HG03064 (cell line): ENCODE measurements around the gene TLE5.
"Not testable (repeated sequence)": the region's sequence is repeated elsewhere in the genome, so short reads cannot be mapped to it uniquely, and the experiment has no call there.

ENCODE experiments used
- ATAC-seq: cut with Tn5 transposase; IDR thresholded peaks from one replicate; pipeline ENCODE4 v1.9.1; 2021; ENCODE audit warnings: low read depth; ENCODE audit not compliant: unreplicated experiment

The TLE5 gene

GRCh38 chr19:3045885-3046697 lies 16.2 kb downstream of the TLE5 start:
- no peak for ATAC-seq

- ATAC-seq: no peak
Measured at GRCh38 chr19:3045191-3045590, 17.1 kb downstream of the TLE5 start.

DNA sequence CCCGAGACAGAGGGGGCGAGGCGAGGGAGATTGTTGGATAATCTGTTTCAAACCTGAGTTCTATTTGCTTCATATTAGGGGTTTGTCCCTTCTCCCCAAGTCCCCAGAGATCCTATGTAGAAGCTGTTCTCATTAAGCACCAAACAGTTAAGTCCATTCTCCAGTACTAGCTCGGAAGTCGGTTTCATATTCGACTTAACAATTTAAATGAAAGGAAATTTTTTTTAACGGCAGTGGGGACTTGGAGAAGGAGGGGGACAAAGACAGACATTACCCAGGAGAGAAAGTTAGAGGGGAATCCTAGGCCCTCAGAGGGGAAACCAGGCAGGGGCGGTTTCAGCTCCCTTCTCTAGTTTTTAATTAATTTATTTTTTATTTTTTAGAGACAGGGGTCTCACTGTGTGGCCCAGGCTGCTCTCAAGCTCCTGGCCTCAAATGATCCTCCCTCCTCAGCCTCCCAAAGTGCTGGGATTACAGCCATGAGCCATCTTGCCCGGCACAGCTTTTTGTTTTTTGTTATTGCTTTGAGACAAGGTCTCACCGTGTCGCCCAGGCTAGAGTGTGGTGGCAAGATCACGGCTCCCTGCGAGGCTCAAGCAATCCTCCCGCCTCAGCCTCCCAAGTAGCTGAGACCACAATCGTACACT lies 19.6 kb downstream of the TLE5 start:
- ATAC-seq: no peak

DNA sequence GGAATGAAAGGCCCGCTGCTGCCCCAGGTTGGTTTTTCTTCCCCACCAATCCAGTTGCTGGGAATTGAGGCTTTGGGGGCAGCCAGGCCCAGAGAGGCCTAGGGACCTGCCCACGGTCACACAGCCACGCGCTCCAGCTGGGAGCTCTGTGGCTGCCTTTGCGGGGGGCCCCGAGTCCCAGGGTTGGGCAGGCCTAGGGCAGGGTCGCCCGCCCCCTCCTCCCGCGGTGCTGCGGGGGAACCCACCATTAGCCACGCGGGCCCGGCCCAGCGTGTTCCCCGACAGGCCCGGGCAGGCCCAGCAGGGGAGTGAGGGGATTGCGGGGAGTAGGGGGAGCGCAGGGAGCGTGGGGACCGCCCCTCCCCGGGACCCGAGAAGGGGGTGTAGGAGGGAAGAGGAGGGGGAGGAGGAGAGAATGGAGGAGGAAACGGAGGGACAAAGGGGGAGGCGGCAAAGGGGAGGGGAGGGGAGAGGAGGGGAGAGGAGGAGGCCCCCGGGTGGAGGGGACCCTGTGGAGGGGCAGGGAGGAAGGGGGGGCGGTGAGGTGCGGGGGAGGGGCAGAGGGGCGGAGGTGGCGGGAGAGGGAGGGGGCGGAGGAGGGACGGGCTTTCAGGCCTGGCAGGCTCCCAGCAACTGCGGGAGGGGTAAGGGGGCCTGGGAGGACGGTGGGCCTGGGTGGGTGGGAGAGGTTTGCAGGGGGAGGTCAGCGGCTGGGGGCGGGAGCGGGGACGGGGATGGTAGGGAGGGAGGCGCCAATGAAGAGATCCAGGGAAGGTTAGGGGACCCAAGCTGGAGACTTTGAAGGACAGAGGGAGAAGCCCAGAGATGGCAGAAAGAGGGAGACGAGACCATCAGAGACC lies 20.3 kb downstream of the TLE5 start:
- no peak for ATAC-seq

- ATAC-seq: no peak
Measured at GRCh38 chr19:3041327-3041726, 21.0 kb downstream of the TLE5 start.

GRCh38 chr19:3039641-3040077 lies 22.6 kb downstream of the TLE5 start:
- ATAC-seq: no peak

DNA sequence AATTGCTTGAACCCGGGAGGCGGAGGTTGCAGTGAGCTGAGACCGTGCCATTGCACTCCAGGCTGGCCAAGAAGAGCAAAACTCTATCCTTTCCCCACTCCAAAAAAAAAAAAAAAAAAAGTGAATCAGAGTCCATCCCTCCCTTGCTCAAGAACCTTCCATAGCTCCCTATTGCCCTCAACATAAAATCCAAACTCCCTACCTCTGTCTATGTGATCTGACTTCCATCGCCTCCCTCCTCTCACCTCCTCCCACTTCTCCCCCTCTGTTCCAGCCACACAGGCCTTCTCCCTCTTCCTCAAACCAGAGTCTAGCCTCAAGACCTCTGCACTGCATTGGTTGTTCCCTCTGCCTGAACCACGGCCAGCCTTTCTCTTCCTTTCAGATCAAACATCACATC lies 23.2 kb downstream of the TLE5 start:
- ATAC-seq: no peak

DNA sequence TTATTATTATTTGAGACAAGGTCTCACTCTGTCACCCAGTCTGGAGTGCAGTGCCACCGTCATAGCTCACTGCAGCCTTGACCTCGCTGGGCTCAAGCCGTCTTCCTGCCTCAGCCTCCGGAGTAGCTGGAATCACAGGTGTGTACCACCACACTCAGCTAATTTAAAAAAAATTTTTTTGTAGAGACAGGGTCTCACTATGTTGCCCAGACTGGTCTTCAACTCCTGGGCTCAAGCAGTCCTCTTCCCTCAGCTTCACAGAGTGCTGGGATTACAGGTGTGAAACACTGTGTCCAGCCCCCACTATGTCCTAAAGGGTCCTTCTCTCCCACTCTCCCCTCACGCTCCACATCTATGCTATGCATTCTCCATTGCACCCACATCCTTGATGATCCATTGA lies 24.1 kb downstream of the TLE5 start:
- no peak for ATAC-seq

DNA sequence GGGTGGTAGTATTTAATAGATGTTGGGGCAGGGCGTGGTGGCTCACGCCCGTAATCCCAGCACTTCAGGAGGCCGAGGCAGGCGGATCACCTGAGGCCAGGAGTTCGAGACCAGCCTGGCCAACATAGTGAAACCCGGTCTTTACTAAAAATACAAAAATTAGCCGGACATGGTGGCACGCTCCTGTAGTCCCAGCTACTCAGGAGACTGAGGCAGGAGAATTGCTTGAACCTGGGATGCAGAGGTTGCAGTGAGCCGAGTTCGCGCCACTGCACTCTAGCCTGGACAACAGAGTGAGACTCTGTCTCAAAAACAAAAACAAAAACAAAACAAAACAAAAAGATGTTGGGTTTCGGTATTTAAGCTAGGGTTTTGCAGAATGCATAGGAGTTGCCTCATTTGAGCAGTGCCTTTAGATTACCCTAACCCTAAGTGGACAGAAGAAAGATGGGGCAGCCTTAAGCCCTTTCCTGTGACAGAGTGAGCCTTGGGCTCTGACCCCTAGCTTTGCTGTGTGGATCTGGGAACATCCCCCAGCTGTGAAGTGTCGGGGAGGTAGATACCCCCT lies 25.2 kb downstream of the TLE5 start:
- not testable (repeated sequence) for ATAC-seq

DNA sequence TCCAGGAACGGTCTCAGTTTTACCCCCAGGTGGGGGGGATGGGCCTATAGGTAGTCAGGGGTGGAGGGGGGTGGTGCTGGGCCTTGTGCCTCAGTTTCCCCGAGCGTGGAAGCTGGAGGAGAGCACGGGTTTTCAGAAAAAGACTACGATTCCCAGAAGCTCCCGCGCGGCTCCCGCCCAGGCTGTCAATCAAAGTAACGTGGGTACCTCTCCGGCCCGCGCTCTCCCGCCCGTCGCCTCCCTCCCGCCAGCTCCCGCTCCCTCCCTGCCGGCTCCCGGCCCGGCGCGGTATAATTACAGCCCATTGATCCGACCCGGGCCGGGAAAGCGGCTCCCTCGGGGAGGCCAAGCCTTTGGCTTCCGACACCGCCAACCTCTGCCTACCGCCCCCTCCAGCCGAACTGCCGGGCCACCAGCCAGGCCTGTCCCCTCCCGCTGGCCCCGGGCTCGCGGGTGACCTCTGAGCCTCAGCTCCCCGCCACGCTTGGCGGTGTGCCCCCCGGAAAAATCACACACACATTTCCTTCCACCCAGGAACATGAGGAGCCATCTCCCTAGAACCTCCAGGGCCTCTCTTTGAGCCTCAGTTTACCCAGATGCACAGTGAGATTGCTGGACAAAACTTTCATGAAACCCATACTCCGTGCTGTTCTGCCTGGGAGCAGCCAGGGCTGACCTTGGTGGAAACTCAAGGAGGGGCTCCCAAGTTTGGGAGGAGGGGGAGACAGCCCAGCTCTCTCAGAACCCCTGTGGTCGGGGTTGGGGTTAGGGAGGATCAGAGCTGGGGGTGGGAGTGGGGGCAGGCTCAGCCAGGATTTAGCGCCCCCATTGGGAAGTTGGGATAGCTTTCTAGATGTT lies 25.9 kb downstream of the TLE5 start:
- peak; percentile 46 for ATAC-seq

DNA sequence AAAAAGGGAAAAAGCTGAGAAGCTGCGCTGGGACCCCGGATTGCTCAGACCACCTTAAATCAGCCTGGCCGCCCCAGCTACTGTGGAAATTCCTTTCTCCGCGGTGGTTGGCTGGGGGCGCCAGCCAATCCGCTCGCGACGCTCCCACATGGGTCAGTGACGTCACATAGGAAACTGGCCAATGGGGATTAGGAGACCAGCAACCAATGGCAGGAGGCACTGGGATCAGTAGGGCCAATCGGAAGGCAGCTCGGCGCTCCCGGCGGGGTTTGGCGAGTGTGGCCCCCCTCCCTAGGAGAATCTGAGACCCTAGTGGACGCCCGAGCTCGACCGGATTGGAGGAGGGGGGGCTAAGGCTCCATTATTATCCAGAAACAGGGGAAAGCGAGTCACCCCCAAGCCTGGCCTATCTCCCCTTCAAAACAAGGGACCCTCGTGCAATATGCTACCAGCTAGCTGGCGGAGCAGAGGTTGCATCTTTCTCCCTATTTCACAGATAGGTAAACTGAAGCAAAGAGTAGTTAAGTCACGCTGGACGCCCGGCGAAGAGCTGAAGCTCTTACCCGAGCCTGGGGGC lies 26.7 kb downstream of the TLE5 start:
- peak; percentile 67 for ATAC-seq

- peak; percentile 8 for ATAC-seq
Measured at GRCh38 chr19:3034656-3035541, 27.4 kb downstream of the TLE5 start.

GRCh38 chr19:3034406-3034655 lies 28.0 kb downstream of the TLE5 start:
- no peak for ATAC-seq

GRCh38 chr19:3033595-3034405 lies 28.5 kb downstream of the TLE5 start:
- ATAC-seq: no peak

- ATAC-seq: no peak
Measured at GRCh38 chr19:3031607-3031867, 30.8 kb downstream of the TLE5 start.

GRCh38 chr19:3029065-3029923 lies 33.0 kb downstream of the TLE5 start, which contains the start of gene TLE2:
Gene TLE2, minus strand, starts transcription at chr19:3029280. Its CDS starts 376 bp downstream, at chr19:3028904.
- ATAC-seq: no peak

DNA sequence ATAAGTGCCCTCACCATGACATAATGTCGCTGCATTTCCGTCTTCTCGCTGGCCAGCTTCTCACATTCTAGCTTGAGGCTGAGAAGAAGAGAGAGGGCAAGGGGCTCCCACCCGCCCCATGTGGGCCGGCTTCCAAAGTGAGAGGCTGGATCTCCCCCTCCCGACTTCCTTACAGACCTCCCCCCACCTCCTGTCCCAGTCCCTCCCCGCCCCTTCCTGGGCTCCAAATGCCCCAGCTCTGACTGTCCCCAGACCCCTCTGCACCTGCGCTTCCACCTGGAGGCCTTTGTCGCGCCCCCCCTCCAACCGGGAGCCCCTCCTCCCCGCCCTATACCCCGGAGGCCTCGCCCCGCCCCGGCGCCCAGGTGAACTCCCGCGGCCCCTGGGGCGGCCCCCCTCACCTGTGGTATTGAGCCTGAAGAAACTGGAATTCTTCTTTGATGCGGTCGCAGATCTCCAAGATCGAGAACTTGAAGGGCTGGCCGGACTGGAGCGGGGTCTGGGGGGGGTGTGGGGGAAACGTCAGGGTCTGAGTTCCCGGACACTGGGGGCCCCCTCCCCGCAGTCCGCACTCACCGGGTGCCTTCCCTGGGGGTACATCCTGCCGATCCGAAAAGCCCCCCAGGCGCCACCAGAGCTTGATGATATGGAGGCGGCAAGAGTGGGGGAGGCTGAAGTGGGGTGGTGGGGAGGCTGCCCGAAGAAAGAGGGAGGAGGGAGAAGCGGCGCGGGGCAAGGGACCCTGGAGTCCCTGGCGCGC lies 33.8 kb downstream of the TLE5 start:
- ATAC-seq: no peak
